ENCODE measurements around the gene RNF181.
"Not testable (repeated sequence)": the region's sequence is repeated elsewhere in the genome, so short reads cannot be mapped to it uniquely, and the experiment has no call there.

Gene RNF181

GRCh38 chr2:85611705-85612587, 16.4 kb downstream of the RNF181 start, which contains the start of gene C2orf68:
Gene C2orf68 (minus strand): TSS chr2:85612066. CDS start chr2:85611984, 82 bp downstream.
- WGBS (ENCODE audit: insufficient coverage), result 13% methylated on average over 54 of the region's 73 CpGs
- POLR2A ChIA-PET, result interaction anchor here (0.5 to 1.5 kb wide), 4 partner anchors 10 to 84 kb away, joined by 3 to 7 read pairs (median 4); partner anchors contain the start of gene TMEM150A
- Histone ChIP-seq H3K27me3 (replicated peaks in 2 of 5; ENCODE audit: control insufficient read depth in 4 of 5, insufficient read depth in 5 of 5, low read length in 4 of 5) (no peaks in the 10 kb centered on the region), H3K36me3 (ENCODE audit: control insufficient read depth in 4 of 4, insufficient read depth in 4 of 4, low read length in 3 of 4) (peaks cover 12 to 27% (median 25%) of the 10 kb centered on the region in 4 experiments), H3K27ac (ENCODE audit: insufficient read depth in 1 of 2, low read depth in 1 of 2, low read length in 2 of 2, poor library complexity in 1 of 2, severe bottlenecking in 2 of 2) (peak within 1 kb of the TSS; percentile 66 to 89), H3K4me3 (ENCODE audit: control insufficient read depth in 1 of 7, extremely low read depth in 1 of 7, insufficient read depth in 4 of 7, low read depth in 2 of 7, low read length in 6 of 7) (peak within 1 kb of the TSS; percentile 76 to 96 (median 88)), H3K9me3 (ENCODE audit: control extremely low read depth in 1 of 5, control insufficient read depth in 4 of 5, insufficient read depth in 2 of 5, low read depth in 1 of 5, low read length in 4 of 5) (no peaks in the 10 kb centered on the region), H3K4me1 (ENCODE audit: control extremely low read depth in 1 of 4, control insufficient read depth in 4 of 4, insufficient read depth in 4 of 4, low read length in 3 of 4) (peaks cover 5 to 28% (median 14%) of the 10 kb centered on the region in 4 experiments)
- peak; percentile 88 to 95 (median 94) for DNase-seq
- CTCF ChIA-PET, result interaction anchor here (1.0 to 1.5 kb wide), 5 partner anchors 10 to 51 kb away, joined by 3 to 4 read pairs (median 3); partner anchors contain the start of gene GGCX

GRCh38 chr2:85613717-85614515, 18.4 kb downstream of the RNF181 start:
- ChIA-PET POLR2A (interaction anchor here (0.6 kb wide), 1 partner anchor 52 kb away, joined by 8 read pairs; no protein-coding TSS in a partner anchor), CTCF (interaction anchor here (0.7 to 1.0 kb wide), 2 partner anchors 8 to 26 kb away, joined by 3 read pairs; no protein-coding TSS in a partner anchor)
- WGBS (ENCODE audit: insufficient coverage), result 91% methylated on average over 9 of the region's 10 CpGs
- H3K27ac ChIP-seq (ENCODE audit: insufficient read depth in 1 of 2, low read depth in 1 of 2, low read length in 2 of 2, poor library complexity in 1 of 2, severe bottlenecking in 2 of 2), result no peak overlapping the region
- H3K36me3 ChIP-seq (ENCODE audit: control insufficient read depth in 4 of 4, insufficient read depth in 4 of 4, low read length in 3 of 4), result peaks cover 1 to 14% (median 9%) of the 10 kb centered on the region in 4 experiments
- H3K4me1 ChIP-seq (ENCODE audit: control extremely low read depth in 1 of 4, control insufficient read depth in 4 of 4, insufficient read depth in 4 of 4, low read length in 3 of 4), result peaks cover 9 to 30% (median 23%) of the 10 kb centered on the region in 4 experiments
- DNase-seq, result no peak
- H3K27me3 ChIP-seq (replicated peaks in 2 of 5; ENCODE audit: control insufficient read depth in 4 of 5, insufficient read depth in 5 of 5, low read length in 4 of 5), result no peaks in the 10 kb centered on the region
- H3K4me3 ChIP-seq (ENCODE audit: control insufficient read depth in 1 of 7, extremely low read depth in 1 of 7, insufficient read depth in 4 of 7, low read depth in 2 of 7, low read length in 6 of 7), result no peak overlapping the region
- no peaks in the 10 kb centered on the region for H3K9me3 ChIP-seq (ENCODE audit: control extremely low read depth in 1 of 5, control insufficient read depth in 4 of 5, insufficient read depth in 2 of 5, low read depth in 1 of 5, low read length in 4 of 5)

GRCh38 chr2:85614757-85615156, 19.2 kb downstream of the RNF181 start:
- not testable (repeated sequence) for H3K4me3 ChIP-seq (ENCODE audit: control insufficient read depth in 1 of 7, extremely low read depth in 1 of 7, insufficient read depth in 4 of 7, low read depth in 2 of 7, low read length in 6 of 7); H3K9me3 ChIP-seq (ENCODE audit: control extremely low read depth in 1 of 5, control insufficient read depth in 4 of 5, insufficient read depth in 2 of 5, low read depth in 1 of 5, low read length in 4 of 5); H3K27ac ChIP-seq (ENCODE audit: insufficient read depth in 1 of 2, low read depth in 1 of 2, low read length in 2 of 2, poor library complexity in 1 of 2, severe bottlenecking in 2 of 2); H3K27me3 ChIP-seq (replicated peaks in 2 of 5; ENCODE audit: control insufficient read depth in 4 of 5, insufficient read depth in 5 of 5, low read length in 4 of 5); DNase-seq
- 100% methylated on average over 5 of the region's 7 CpGs for WGBS (ENCODE audit: insufficient coverage)
- H3K4me1 ChIP-seq (ENCODE audit: control extremely low read depth in 1 of 4, control insufficient read depth in 4 of 4, insufficient read depth in 4 of 4, low read length in 3 of 4), result peaks cover 9 to 30% (median 23%) of the 10 kb centered on the region in 4 experiments
- H3K36me3 ChIP-seq (ENCODE audit: control insufficient read depth in 4 of 4, insufficient read depth in 4 of 4, low read length in 3 of 4), result peaks cover 3 to 16% (median 7%) of the 10 kb centered on the region in 4 experiments
- ChIA-PET CTCF (interaction anchor here (1.0 kb wide), 2 partner anchors 24 to 27 kb away, joined by 3 to 4 read pairs; no protein-coding TSS in a partner anchor), POLR2A (interaction anchor here (1.0 kb wide), 1 partner anchor 53 kb away, joined by 7 read pairs; the partner anchor contains the start of gene GGCX)

- H3K4me1 ChIP-seq (ENCODE audit: control extremely low read depth in 1 of 4, control insufficient read depth in 4 of 4, insufficient read depth in 4 of 4, low read length in 3 of 4), result peaks cover 9 to 27% (median 23%) of the 10 kb centered on the region in 4 experiments
- ChIA-PET POLR2A (interaction anchor here (1.0 kb wide), 1 partner anchor 54 kb away, joined by 7 read pairs; the partner anchor contains the start of gene GGCX), CTCF (interaction anchor here (0.9 to 1.0 kb wide), 2 partner anchors 24 to 65 kb away, joined by 3 to 4 read pairs; no protein-coding TSS in a partner anchor)
- H3K27me3 ChIP-seq (replicated peaks in 2 of 5; ENCODE audit: control insufficient read depth in 4 of 5, insufficient read depth in 5 of 5, low read length in 4 of 5), result no peaks in the 10 kb centered on the region
- DNase-seq, result no peak
- H3K9me3 ChIP-seq (ENCODE audit: control extremely low read depth in 1 of 5, control insufficient read depth in 4 of 5, insufficient read depth in 2 of 5, low read depth in 1 of 5, low read length in 4 of 5), result no peaks in the 10 kb centered on the region
- H3K4me3 ChIP-seq (ENCODE audit: control insufficient read depth in 1 of 7, extremely low read depth in 1 of 7, insufficient read depth in 4 of 7, low read depth in 2 of 7, low read length in 6 of 7), result peak overlapping the region in 1 of 7 experiments; percentile 89
- peaks cover 5 to 20% (median 9%) of the 10 kb centered on the region in 4 experiments for H3K36me3 ChIP-seq (ENCODE audit: control insufficient read depth in 4 of 4, insufficient read depth in 4 of 4, low read length in 3 of 4)
- WGBS (ENCODE audit: insufficient coverage), result 90% methylated on average over 14 of the region's 17 CpGs
- peak overlapping the region; percentile 72 to 85 for H3K27ac ChIP-seq (ENCODE audit: insufficient read depth in 1 of 2, low read depth in 1 of 2, low read length in 2 of 2, poor library complexity in 1 of 2, severe bottlenecking in 2 of 2)
These were observed 19.8 kb downstream of the RNF181 start for GRCh38 chr2:85615413-85615728.

GRCh38 chr2:85617723-85618122, 22.2 kb downstream of the RNF181 start:
- H3K4me1 ChIP-seq (ENCODE audit: control extremely low read depth in 1 of 4, control insufficient read depth in 4 of 4, insufficient read depth in 4 of 4, low read length in 3 of 4), result peaks cover 6 to 16% (median 11%) of the 10 kb centered on the region in 4 experiments
- not testable (repeated sequence) for H3K9me3 ChIP-seq (ENCODE audit: control extremely low read depth in 1 of 5, control insufficient read depth in 4 of 5, insufficient read depth in 2 of 5, low read depth in 1 of 5, low read length in 4 of 5); H3K27me3 ChIP-seq (replicated peaks in 2 of 5; ENCODE audit: control insufficient read depth in 4 of 5, insufficient read depth in 5 of 5, low read length in 4 of 5); DNase-seq; H3K27ac ChIP-seq (ENCODE audit: insufficient read depth in 1 of 2, low read depth in 1 of 2, low read length in 2 of 2, poor library complexity in 1 of 2, severe bottlenecking in 2 of 2)
- peak overlapping the region in 2 of 7 experiments; percentile 76 to 89 for H3K4me3 ChIP-seq (ENCODE audit: control insufficient read depth in 1 of 7, extremely low read depth in 1 of 7, insufficient read depth in 4 of 7, low read depth in 2 of 7, low read length in 6 of 7)
- WGBS (ENCODE audit: insufficient coverage), result 95% methylated on average over 2 of the region's 5 CpGs
- peaks cover 5 to 37% (median 16%) of the 10 kb centered on the region in 4 experiments for H3K36me3 ChIP-seq (ENCODE audit: control insufficient read depth in 4 of 4, insufficient read depth in 4 of 4, low read length in 3 of 4)
- ChIA-PET POLR2A (interaction anchor here (1.0 kb wide), 1 partner anchor 34 kb away, joined by 4 read pairs; no protein-coding TSS in a partner anchor), CTCF (interaction anchor here (1.3 to 1.7 kb wide), 3 partner anchors 18 to 23 kb away, joined by 4 to 7 read pairs (median 6); no protein-coding TSS in a partner anchor)

- Histone ChIP-seq H3K4me1 (ENCODE audit: control extremely low read depth in 1 of 4, control insufficient read depth in 4 of 4, insufficient read depth in 4 of 4, low read length in 3 of 4) (peaks cover 6 to 16% (median 11%) of the 10 kb centered on the region in 4 experiments), H3K27ac (ENCODE audit: insufficient read depth in 1 of 2, low read depth in 1 of 2, low read length in 2 of 2, poor library complexity in 1 of 2, severe bottlenecking in 2 of 2) (no peak overlapping the region), H3K36me3 (ENCODE audit: control insufficient read depth in 4 of 4, insufficient read depth in 4 of 4, low read length in 3 of 4) (peaks cover 12 to 56% (median 30%) of the 10 kb centered on the region in 4 experiments), H3K4me3 (ENCODE audit: control insufficient read depth in 1 of 7, extremely low read depth in 1 of 7, insufficient read depth in 4 of 7, low read depth in 2 of 7, low read length in 6 of 7) (no peak overlapping the region), H3K9me3 (ENCODE audit: control extremely low read depth in 1 of 5, control insufficient read depth in 4 of 5, insufficient read depth in 2 of 5, low read depth in 1 of 5, low read length in 4 of 5) (no peaks in the 10 kb centered on the region), H3K27me3 (replicated peaks in 2 of 5; ENCODE audit: control insufficient read depth in 4 of 5, insufficient read depth in 5 of 5, low read length in 4 of 5) (no peaks in the 10 kb centered on the region)
- ChIA-PET CTCF (interaction anchor here (0.7 to 5.7 kb wide), 7 partner anchors 9 to 29 kb away, joined by 3 to 38 read pairs (median 4); no protein-coding TSS in a partner anchor), POLR2A (no interaction called here)
- 100% methylated on average over 2 of the region's 6 CpGs for WGBS (ENCODE audit: insufficient coverage)
- no peak for DNase-seq
These were observed 24.1 kb downstream of the RNF181 start for GRCh38 chr2:85619617-85620016.
